ENCODE data around the gene MCEE.
"Not testable (repeated sequence)": the region's sequence is repeated elsewhere in the genome, so short reads cannot be mapped to it uniquely, and the experiment has no call there.

Gene MCEE

DNA sequence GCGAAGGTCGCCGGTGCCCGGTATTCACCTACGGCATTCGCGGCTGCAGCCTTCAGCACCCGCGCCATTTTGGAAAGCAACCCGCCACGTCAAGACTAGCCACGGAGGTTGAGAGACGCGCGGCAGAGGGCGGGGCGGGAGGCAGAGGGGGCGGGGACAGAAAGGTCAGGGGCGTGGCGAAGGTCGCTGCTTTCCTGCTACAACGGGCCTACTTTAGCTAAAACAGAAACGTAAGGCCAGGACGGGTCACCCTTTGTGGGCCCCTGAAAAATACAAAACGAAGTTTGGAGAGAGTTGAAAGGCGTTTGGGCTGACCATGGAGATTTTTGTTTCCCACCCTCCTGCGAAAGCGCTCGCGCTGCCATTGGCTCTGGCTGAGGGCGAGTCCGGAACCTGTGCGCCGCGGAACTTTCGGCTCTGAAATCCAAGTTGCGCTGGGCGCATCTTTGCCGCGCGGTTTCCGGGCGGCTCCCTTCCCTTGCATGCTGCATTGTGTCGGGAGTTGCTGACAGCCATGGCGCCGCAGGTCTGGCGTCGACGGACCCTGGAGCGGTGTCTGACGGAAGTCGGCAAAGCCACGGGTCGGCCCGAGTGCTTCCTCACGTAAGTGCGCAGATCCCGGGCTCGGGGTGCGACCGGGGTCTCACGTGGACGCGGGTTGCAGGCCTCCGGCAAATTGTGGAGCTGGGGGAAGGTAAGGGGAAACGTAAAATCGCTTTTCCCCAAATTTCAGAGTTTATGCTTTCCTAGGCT lies at the start of gene MCEE, which contains the start of gene MPHOSPH10:
MCEE (minus strand) TSS at position 78 of the 753 bp plus-strand sequence; CDS start at position 68, 10 bp downstream.
MPHOSPH10 (plus strand) TSS at position 483 of the 753 bp plus-strand sequence; CDS start at position 515, 32 bp downstream.
- peak; percentile 90 for DNase-seq (ENCODE audit: low spot score)

DNA sequence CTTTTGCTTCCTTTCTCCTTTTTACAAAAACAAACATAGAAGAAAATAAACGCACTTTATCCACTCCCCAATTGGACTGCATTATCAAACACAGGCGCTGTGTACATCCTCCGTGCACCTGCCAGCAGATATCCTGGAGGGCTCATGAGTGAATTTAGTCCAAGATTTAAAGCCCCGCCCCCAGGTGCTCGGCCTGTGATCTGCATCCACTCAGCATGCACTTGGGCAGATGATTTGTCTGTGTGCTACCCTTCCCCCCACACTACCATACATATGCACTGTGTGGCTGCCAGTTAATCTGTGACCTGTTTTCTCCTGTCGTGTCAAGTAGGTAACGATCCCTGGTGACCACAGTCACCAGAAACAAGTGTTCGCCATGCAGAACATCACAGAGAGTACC lies 48.8 kb upstream of the MCEE start:
- DNase-seq (ENCODE audit: low spot score) = not testable (repeated sequence)

DNA sequence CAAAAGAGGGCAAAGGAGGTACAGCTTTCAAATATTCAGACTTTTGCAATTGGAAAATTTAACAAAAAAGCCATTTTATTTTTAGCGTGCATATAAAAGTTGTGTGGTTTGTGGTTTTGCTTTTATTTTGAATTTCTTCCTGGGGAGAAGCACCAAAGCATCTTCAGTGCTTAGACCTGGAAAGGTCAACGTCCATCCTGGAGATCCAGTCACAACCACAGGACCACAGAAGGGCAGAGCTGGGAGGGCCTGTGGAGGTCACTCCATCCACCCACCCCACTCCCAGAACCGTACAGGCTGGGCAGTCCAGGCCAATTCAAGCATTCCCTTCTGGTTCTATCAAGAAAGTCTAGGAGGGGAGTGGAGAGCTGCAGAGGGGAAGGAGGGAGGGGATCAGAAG lies 44.2 kb upstream of the MCEE start:
- DNase-seq (ENCODE audit: low spot score) = no peak

DNA sequence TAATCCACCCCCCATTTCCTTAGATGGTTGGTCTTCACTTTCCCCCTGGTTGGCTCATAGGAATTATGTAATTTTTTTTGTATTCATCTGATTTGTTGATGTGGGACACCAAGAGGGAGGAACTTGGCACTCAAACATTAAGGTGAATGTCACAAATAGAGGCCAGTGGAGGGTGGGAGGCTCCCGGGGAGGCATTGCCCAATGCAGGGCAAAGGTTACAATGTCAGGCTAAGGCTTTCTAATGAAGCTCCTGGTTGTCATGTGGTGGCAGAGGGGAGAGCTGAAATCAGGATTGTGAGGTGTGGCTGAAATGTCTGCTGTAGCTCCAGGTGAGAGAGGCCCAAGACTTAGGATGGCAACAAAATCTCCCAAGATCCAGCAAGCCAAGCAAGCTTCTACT lies 43.1 kb upstream of the MCEE start:
- DNase-seq (ENCODE audit: low spot score) = no peak

DNA sequence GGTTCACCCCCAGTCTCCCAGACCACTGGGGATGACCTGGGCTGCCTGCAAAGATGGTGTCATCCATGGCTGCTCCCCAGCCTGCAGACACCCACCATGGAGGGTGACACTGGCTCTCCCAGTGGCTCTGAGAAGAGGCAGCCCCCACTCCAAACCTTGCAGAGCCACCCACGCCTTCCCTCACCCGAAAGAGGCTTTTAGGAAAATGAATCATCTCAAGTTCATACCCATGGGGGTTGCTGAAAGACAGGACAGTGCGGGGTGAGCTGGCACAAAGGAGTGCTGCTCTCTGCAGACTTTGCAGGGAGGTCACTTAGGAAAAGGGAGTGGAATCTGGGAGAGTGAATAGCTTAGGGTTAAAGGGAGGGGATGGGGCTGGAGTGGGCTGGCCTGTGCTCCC lies 36.8 kb upstream of the MCEE start:
- no peak for DNase-seq (ENCODE audit: low spot score)

DNA sequence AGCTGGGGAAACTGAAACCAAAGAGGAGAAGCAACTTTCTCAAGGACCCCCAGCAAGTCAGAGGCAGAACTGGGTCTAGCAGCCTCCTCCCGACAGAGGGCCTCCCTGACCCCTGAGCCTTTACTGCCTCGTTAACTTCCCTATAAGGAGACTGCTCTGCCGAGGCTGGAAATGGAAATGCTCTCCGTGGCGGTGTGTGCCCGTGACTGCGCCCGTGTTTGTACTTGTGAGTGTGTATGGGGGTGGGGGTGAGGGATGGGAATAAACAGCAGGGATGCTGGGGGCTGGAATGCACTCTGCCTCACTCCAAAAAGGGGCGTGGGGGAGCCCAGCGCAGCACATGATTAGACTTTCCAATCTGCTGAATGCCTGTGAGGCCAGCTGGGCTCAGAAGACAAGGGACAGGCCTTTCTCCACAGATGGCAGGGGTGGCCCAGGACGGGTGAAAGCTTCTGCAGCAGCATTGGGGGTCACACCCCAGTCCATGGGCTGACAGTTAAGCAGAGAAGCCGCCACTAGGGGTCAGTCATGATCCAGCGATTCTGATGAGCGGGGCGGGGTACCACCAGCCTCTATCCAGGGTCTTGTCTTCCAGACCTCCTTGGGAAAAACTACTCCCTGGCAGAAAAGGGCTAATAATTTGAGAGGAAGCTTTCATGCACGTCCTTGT lies 27.2 kb upstream of the MCEE start:
- DNase-seq (ENCODE audit: low spot score) = no peak

DNA sequence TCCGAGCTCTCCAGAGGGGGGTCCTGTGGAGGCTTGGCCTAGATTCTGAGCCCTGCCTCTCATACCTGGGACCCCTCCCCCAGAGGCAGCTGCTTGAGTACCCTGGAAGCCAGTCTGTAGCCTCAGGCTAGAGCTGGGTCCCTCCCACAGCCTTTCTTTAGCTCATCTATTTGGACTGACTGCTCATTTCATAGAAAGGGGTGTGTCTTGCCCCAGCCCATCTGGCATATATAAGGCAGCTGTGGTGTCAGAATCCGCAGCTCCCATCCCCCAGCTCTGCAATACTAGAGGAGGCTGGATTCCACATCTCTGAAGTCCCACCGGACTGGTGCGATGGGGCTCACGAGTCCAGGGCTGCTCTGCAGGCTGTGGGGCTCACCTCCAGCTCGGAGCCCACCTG lies 26.5 kb upstream of the MCEE start:
- DNase-seq (ENCODE audit: low spot score) = no peak

DNA sequence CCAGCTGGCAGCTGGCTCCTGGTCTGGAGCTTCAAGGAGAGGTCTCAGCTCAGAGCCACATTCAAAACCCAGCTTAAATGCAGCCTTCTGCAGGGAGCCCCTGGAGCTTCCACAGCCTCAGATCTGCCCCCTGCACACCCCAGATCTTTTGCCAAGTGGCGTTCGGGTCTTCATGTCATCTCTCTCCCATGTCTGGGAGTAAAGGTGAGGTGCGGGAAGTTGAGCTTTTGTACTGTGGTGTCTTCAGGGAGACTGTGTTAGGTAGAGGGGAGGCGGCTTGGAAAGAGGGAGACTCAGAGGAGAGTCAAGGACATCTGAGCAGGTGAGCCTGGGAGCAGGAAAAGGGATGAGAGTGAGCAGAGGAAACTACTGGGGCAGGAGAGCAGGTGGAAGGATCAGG lies 25.8 kb upstream of the MCEE start:
- no peak for DNase-seq (ENCODE audit: low spot score)

DNA sequence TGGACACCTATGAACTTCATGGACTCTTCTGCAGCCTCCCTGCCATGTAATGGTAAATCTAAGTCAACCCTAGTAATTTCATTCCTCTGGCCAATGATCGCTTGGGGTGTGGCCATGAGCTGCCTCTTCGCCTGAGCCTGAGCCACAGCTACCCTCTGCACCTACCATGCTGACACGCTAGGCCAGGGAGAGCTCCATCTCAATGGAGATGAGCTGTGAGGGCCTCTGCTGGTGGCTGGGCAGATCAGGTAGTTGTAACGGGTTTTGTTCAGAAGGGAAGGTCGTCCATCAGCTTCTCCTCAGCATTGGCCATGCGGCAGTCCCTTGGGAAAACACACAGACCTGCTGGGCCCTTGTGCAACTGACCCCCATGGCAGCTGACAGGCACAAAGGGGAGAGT lies 24.8 kb upstream of the MCEE start:
- DNase-seq (ENCODE audit: low spot score) = no peak

DNA sequence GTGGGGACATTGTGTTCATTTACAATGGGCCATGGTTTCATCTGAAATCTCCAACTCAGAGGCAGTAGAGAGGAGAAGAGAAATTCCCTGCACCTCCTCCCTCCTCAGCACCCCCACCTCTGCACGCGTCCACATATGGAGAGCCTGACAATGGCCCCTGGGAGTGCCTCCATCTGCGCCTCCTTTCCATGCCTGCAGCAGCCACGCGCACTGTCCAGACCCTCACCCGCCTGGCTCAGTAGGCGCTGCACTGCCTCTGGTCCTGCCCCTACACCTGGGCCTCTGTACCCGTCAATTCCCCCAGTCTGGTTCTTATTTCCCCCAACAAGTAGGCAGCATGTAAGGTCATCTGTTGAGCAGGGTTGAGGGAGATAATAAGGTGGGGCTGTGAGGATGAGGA lies 24.2 kb upstream of the MCEE start:
- no peak for DNase-seq (ENCODE audit: low spot score)

DNA sequence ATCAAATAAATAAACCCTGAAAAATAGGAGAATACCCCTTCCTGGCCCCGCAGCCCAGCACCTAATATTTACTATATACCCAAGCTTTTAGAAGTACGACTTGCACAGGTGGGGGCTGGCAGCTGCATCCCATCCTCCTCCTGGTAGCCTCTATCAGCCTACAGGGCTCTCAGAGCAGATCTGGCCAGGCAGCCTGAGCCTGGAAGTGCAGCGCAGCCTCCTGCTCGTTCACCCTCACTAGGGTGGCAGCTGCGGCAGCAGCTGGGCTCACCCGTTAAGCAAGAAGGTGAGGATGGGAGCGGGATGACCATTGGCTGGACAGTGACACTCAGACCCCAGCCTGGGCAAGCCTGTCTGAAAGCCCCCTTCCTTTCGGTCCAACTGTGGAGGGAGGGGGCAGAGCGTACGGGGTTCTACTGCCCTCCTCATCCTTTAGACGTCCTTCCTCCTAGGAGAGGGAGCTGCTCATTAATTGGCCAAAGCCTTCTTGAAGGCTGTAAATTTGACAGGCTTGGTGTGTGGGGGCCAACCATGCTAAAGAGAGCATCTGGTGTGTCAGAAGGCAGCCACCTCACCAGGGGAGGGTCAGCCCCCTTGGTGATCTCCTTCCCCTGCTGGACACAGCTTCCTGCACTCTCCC lies 23.7 kb upstream of the MCEE start:
- no peak for DNase-seq (ENCODE audit: low spot score)

DNA sequence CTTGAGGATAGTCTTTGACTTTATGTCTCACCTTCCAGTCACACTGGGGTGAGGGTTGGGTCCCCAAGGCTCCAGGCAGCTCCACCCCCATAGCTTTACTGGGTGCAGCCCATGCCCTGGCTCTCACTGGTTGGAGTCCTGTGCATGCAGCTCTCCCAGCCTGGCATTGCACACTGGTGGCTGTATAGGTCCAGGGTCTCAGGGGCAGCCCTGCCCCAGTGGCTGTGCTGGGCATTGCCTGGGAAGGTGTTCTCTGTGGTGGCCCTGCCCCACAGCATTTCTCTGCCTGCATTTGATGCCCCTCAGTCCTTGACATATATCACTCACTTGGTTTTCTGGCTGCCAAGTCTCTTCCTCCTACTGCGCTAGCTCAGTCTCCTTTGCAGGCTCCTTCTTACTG lies 21.6 kb upstream of the MCEE start:
- no peak for DNase-seq (ENCODE audit: low spot score)

DNA sequence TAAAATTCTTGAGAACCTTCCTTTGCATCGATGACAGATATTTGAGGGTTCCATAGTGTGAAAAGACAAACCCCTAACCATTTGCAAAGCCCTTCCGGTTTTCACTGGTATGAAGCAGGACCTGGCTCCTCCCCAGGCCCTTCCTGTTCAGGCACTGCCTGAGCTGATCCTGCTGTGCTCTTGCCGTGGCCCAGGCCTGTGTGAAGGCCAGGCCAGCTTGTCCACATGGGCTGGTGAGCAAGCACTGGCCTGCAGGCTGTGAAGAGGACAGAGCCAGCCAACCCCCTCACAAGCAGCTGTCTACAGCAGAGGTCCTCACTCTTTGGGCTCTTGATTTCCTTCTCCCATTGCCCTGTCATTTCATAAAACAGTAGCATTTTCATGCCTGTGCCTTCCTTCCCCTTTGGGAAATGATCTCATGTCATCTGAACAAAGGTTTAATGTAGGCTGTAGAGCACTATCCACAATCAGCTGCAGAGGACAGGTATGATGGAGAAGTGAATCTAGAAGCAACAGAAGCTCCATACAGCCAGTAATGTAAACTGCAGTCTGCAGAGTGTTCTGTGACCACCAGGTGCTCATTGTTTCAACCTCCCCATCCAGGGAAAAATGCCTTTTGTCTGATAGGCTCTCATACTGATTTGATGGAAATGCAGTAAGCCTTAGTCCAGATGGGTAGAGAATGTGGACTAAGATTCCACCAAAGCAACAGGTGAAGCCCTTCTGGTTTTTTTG lies 20.2 kb upstream of the MCEE start:
- DNase-seq (ENCODE audit: low spot score) = no peak

DNA sequence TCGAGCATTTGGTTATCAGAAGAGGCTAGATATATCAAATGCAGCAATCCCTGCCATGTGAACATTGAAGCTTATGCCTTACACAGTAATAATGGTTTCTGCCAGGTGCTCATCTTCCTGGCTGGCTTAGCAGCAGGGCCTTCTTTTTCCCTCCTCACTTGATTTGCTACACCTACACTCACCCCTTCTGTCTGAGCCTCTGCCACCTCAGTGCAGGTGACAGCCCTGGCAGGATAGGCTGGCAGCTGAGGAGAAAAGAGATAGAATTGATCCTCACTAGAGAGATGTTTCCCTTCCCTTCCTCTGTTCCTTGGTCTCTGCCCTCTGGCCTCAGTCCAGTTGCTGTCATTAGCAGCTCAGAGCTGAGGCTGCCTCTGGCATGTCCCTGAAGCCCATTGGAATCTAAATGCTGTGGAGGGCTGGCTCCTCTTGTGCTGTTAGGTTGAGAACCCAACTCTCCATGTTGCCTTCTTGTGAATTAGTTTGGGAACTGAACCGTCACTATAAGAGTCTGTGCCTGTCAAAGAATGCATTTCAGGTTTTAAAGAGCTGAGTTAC lies 18.6 kb upstream of the MCEE start:
- no peak for DNase-seq (ENCODE audit: low spot score)

DNA sequence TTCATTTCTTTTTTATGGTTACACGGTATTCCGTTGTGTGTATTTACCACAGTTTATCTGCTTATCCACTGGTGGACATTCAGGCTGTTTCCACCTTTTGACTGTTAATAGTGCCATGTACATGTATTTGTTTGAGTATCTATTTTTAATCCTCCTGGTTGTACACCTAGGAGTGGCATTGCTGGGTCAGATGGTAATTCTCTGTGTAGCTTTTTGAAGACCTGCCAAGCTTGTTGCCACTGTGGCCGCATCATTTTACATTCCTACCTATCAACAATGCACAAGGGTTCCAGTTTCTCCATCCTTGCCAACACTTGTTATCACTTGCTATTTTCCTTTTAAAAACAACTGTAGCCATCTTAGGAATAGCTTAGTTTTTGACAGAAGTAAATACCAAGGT lies 13.8 kb upstream of the MCEE start:
- no peak for DNase-seq (ENCODE audit: low spot score)

DNA sequence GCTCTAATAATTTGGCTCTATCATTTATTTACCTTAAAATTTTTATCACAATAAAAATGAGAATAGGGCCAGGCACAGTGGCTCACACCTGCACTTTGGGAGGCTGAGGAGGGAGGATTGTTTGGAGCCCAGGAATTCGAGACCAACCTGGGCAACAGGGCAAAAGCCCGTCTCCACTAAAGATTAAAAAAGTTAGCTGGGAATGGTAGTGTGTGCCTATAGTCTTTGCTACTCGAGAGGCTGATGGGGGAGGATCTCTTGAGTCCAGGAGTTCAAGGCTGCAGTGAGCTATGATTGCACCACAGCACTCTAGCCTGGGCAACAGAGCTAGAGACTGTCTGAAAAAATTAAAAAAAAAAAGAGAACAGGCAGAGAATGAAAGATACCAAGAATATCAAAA lies 6.1 kb upstream of the MCEE start:
- no peak for DNase-seq (ENCODE audit: low spot score)

DNA sequence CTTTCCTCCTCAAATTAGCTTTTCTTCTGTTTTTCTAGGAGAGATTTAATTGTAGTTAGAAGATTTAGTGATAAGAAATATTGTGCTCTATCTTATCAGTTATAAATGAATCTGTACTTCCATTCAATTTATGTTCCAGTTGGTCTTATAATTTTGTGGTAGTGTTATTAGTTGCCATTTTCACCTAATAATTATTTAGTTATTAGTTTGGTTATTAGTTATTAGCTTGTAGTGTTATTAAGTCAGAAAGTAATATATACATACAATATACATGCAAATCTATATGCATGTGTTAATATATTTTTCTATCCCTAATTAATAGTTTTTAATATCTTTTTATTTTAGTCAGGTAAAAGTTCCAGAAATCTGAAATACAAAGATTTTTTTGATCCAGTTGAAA lies 3.6 kb upstream of the MCEE start:
- no peak for DNase-seq (ENCODE audit: low spot score)

DNA sequence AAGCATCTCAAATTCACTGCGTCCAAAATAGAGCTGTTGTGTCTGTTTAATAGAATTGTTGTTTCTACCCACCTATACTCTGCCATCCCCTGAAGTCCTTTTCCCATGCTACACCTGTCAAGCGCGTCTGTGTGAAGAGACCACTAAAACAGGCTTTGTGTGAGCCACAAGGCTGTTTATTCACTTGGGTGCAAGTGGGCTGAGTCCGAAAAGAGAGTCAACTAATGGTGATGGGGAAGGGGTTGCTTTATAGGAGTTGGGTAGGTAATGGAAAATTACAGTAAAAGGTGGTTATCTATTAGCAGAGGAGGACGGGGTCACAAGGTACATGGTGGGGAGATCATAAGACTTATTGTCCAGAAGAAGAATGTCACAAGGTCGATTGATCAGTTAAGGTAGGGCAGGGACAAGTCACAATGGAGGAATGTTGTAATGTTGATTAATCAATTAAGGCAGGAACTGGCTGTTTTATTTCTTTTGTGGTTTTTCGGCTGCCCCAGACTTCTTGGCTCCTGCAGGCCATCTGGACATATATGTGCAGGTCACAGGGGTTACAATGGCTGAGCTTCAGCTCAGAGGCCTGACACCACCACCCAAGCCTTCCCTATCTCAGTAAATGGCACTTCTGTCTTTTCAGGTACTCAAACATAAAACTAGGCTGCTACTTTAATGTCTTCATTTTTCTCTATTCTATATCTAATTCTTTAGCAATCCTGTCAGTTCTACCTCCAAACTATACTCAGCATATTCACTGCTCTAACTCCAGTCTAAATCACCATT lies 1.5 kb upstream of the MCEE start:
- DNase-seq (ENCODE audit: low spot score) = not testable (repeated sequence)

DNA sequence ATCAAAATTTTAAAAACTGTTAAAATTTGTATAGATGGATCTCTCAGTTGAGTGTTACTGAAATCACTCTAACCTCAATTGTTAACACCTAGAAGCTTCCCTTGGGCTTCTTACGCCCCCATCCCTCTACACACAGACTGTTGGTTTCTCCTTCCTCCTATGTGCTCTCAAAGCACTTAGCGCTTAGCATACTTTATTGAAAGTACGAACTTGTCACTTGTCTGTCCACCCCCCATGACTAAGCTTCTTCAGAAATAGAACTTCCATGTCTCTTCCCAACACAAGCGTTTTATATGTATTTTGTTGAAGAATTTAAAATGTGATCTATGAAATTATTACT lies 846 bp upstream of the MCEE start:
- peak; percentile 26 for DNase-seq (ENCODE audit: low spot score)

DNA sequence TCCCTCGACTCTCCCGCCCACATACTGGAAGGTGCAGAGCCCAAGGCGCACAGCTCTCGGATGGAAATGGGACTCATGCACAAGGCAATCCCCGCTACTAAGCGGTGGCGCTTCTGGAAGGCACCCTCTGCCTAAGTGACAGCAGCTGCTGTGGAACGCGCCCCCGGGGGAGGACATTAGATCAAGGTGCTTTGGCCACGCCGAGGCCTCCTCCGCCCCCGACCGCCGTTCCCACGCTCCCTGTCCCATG lies 202 bp downstream of the MCEE start:
- DNase-seq (ENCODE audit: low spot score) = peak; percentile 66

DNA sequence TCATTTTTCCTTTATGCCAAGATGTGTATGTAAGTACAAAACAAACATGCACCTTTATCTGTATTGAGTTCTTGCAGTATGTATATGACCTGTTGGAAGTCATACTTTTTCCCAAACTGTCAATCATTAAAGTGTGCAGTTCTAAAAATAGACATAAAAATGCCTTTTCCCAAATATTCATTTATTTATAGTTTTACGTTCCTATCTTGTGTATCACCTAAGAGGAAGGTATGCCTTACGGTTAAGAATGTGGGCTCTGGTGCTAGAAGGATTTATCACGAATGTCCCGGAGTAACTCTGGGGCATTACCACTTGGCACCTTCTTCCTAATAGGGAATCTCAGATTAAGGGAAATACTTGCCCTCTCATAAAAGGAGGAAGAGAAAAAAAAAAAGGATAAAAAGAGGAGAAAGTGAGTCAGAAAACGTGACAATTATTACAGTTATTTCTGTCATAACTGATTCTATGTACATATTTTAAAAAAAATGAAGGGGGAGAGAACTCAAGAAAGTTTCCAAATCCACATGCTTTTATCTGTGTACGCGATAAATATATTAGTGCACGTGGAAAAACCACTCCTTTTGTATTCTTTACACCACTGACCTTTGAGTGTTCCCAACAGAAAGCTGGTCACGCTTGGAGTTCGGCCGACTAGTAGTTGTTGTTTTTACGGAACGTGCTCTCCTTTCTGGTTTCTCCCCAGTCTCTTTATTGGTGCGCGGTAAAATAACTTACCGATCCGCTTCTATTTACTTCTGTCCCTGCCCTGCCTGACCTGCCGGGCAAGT lies 721 bp downstream of the MCEE start:
- DNase-seq (ENCODE audit: low spot score) = no peak

All from LoVo (cell line).